PFSK-1 (cell line): Measurements from ENCODE around the gene PRX.

Experiments
- FOXP2 ChIP-seq: optimal IDR thresholded peaks from 2 replicates; pipeline ENCODE3; 2011; ENCODE audit warnings: borderline replicate concordance, control low read depth, inconsistent platforms; ENCODE audit not compliant: insufficient read depth; ENCODE audit errors: extremely low read length, extremely low read depth
- POLR2AphosphoS5 ChIP-seq: IDR thresholded peaks from 2 replicates; pipeline ENCODE4 v1.6.1; 2012; ENCODE audit warnings: low read depth, mild to moderate bottlenecking, control low read depth, low read length, moderate library complexity
- SIN3A ChIP-seq: IDR thresholded peaks from 2 replicates; pipeline ENCODE4 v1.6.1; 2012; ENCODE audit warnings: mild to moderate bottlenecking, low read length, moderate library complexity, borderline replicate concordance; ENCODE audit not compliant: insufficient read depth
- TAF1 ChIP-seq: IDR thresholded peaks from 2 replicates; pipeline ENCODE4 v1.6.1; 2012; ENCODE audit warnings: low read length, control low read depth, borderline replicate concordance; ENCODE audit not compliant: insufficient read depth
- TF ChIP-seq, protein P1 (sequence below), 2 experiments: IDR thresholded peaks; 2 replicates each; pipeline versions ENCODE4 v1.6.1 to v1.8.0; 2011 to 2012; ENCODE audit warnings: low read depth in 2 of 2, low read length in 2 of 2, control low read depth in 1 of 2, inconsistent platforms in 1 of 2, mild to moderate bottlenecking in 1 of 2, moderate library complexity in 1 of 2; ENCODE audit not compliant: insufficient read depth in 1 of 2

Gene PRX

DNA sequence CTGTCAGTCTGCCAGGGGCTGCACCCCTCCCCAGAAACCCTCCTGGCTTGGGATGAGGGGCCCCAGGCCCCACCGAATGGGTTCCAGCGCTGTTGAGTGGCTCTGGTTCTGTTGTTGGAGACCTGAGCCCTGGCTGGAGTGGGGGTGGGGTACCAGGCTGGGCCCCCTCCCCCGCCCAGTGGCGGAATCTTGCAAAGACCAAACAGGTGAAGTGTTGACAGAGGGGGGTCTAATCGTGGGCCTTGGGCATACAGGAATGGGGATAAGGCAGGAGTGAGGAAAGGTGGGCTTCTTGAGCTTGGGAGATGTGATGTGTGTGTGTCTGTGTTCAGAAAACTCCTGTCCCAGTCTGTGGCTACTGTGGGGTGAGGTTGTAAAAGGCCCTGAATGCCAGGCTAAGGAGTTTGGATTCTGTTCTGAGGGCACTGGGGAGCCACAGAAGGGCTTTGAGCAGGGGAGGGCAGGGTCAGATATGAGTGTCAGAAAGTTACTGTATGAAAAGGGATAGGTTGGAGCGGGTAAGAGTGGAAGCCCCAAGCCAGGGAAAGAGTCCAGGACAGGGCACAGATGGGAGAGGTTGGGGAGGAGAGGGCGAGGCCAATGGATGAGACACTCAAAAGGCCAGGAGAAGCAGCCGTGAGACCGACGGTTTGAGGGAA is 23.0 kb downstream of the PRX start, which contains the start of gene HIPK4:
Gene HIPK4, minus strand, starts transcription at position 98 of the 659 bp plus-strand sequence. CDS start 279 bp downstream, outside the sequence.
- no peak for TF ChIP-seq TAF1
- no peak for TF ChIP-seq POLR2AphosphoS5
- no peak for TF ChIP-seq SIN3A
- no peak for TF ChIP-seq FOXP2
- TF ChIP-seq, protein P1, sequence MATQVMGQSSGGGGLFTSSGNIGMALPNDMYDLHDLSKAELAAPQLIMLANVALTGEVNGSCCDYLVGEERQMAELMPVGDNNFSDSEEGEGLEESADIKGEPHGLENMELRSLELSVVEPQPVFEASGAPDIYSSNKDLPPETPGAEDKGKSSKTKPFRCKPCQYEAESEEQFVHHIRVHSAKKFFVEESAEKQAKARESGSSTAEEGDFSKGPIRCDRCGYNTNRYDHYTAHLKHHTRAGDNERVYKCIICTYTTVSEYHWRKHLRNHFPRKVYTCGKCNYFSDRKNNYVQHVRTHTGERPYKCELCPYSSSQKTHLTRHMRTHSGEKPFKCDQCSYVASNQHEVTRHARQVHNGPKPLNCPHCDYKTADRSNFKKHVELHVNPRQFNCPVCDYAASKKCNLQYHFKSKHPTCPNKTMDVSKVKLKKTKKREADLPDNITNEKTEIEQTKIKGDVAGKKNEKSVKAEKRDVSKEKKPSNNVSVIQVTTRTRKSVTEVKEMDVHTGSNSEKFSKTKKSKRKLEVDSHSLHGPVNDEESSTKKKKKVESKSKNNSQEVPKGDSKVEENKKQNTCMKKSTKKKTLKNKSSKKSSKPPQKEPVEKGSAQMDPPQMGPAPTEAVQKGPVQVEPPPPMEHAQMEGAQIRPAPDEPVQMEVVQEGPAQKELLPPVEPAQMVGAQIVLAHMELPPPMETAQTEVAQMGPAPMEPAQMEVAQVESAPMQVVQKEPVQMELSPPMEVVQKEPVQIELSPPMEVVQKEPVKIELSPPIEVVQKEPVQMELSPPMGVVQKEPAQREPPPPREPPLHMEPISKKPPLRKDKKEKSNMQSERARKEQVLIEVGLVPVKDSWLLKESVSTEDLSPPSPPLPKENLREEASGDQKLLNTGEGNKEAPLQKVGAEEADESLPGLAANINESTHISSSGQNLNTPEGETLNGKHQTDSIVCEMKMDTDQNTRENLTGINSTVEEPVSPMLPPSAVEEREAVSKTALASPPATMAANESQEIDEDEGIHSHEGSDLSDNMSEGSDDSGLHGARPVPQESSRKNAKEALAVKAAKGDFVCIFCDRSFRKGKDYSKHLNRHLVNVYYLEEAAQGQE (IDR thresholded peaks at IDR 0.05; ENCODE audit: insufficient read depth in 1 of 2, low read depth in 2 of 2, low read length in 2 of 2) = no peak

DNA sequence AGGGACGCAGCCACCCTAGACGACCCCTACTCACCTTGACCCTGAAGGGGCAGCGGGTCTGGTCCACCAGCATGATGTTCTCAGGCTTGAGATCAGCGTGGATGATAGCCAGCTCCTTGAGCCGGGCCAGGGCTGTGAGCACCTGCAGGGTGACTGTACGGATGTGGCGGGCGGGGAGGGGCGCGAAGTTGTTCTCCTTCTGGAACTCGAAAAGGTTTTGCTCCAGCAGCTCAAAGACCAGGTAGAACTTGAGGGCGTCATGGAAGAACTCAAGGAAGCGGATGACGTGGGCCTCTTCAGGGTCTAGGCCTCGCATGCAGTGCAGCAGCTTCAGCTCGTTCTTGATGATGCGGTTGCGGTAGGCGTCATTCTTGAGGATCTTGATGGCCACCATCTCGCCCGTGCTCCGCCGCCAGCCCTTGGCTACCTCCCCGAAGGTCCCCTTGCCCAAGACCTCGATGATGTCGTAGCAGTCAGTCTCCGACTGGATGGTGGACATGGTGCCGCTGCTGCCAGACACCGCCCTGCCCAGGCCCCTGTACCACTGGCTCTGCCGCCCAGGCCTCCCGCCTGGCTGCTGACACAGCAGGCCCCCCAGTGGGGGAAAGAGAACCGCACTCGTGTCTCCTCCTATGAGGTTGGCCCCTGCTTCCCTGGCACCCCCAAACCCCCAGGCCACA is 23.6 kb downstream of the PRX start:
- TF ChIP-seq FOXP2 (no peak), POLR2AphosphoS5 (no peak), TAF1 (no peak), SIN3A (no peak)
- TF ChIP-seq, protein P1 (IDR thresholded peaks at IDR 0.05; ENCODE audit: insufficient read depth in 1 of 2, low read depth in 2 of 2, low read length in 2 of 2) = no peak

DNA sequence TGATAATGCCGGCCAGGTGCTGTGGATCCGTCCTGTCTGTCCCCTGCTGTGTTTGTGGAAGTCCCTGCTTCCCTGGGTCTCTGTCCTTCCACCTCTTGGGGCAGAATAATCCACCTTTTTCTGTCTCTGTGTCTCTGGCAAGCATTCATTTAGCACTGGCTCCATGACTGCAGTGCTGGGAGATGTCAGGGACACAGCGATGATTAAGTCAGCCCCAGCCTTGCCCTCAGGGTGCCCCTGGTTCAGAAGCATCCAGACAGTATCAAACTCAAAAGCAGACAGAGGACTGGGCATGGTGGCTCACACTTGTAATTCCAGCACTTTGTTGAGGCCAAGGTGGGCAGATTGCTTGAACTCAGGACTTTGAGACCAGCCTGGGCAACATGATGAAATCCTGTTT is 24.7 kb downstream of the PRX start:
- TF ChIP-seq, protein P1 (IDR thresholded peaks at IDR 0.05; ENCODE audit: insufficient read depth in 1 of 2, low read depth in 2 of 2, low read length in 2 of 2) = no peak
- TF ChIP-seq FOXP2 = no peak
- TF ChIP-seq TAF1 = no peak
- no peak for TF ChIP-seq POLR2AphosphoS5
- no peak for TF ChIP-seq SIN3A

DNA sequence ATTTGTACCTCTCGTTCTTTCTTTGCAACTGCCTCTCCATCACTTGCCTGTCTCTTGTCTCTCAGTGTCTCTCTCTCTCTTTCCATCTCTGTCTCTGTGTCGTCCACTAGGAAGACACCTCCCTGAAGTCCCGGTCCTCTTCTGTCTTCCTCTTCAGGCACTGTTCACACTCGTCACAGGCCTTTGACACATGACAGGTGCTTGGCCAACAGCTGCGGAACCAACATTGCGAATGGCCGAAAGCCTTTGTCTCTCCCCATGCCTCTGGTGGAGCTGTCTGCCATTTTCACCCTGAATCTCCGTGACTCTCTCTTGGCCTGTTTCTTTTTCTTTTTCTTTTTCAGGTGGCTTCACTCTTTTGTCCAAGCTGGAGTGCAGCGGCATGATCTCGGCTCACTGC is 26.0 kb downstream of the PRX start:
- TF ChIP-seq, protein P1 (IDR thresholded peaks at IDR 0.05; ENCODE audit: insufficient read depth in 1 of 2, low read depth in 2 of 2, low read length in 2 of 2) = no peak
- TF ChIP-seq TAF1 = no peak
- TF ChIP-seq FOXP2 = no peak
- TF ChIP-seq SIN3A = no peak
- TF ChIP-seq POLR2AphosphoS5 = no peak
